GM21723 (cell line): ENCODE data around the gene LIMD2.

ENCODE experiments used
- ATAC-seq: cut with Tn5 transposase; IDR thresholded peaks from one replicate; pipeline ENCODE4 v1.9.1; 2021; ENCODE audit warnings: mild to moderate bottlenecking, moderate library complexity; ENCODE audit not compliant: unreplicated experiment

Gene LIMD2

DNA sequence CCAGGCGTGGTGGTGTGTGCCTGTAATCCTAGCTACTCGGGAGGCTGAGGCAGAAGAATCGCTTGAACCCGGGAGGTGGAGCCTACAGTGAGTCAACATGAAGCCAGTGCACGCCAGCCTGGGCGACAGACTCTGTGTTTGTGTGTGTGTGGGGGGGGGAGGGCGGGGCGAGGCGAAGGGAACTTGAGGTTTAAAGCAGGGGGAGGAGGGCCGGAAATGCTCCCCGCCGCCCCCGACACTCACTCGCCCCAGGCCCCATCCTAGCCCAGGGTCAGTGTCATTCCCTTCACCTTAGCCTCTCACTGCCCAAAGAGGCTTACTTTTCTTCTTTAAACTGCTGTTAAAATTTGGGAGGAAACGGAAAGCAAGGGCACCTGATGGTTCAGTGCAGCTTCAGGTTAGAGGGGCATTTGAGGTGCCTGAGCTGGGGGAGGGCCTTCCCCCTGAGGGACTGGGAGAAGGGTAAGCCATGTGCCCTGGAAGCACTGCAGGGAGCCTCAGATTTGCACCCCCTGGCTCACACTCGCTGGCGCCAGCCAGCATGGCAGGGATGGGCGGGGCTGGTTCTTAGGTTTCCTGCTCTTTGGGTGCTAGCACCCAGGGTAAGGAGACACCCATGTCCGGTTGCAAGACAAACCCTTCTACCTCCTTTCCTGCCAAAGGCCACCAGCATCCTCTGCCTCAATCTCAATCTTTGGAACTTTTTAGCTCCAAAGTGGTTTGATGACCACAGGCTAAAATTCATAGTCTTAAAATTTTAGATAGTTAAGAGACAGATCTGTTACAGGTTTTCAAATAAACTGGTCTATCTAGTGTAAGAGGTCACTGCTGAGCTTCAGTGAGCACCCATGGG lies 2.2 kb upstream of the LIMD2 start:
- ATAC-seq = no peak

GRCh38 chr17:63701456-63701820 lies 1.5 kb upstream of the LIMD2 start:
- no peak for ATAC-seq

- ATAC-seq = no peak
Measured at GRCh38 chr17:63700528-63701455, 867 bp upstream of the LIMD2 start.

- peak; percentile 24 for ATAC-seq
Measured at GRCh38 chr17:63698886-63699637, 863 bp downstream of the LIMD2 start.

DNA sequence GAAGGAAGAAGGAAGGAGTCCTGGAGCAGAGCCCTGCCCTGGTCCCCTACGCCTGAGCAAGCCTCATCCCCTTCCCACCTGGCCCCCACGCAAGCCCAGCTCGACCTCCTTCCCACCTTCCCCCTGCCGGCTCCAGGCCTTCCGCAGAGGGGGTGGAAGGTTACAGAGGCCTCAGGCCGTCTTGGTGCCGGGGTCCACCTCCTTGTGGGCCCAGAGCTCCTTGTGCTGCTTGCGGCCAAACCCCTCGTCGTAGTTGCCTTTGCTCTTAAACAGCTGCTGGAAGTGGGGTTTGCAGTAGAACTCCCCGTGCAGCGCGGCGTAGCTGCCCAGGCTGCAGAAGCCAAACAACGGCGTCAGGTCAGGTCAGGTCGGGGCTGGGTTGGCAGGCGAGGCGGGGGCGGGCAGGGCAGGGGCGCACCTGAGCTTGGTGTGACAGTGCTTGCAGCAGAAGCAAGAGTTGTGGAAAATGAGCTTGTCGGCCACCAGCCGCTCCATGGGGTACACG lies 1.5 kb downstream of the LIMD2 start:
- ATAC-seq = no peak

DNA sequence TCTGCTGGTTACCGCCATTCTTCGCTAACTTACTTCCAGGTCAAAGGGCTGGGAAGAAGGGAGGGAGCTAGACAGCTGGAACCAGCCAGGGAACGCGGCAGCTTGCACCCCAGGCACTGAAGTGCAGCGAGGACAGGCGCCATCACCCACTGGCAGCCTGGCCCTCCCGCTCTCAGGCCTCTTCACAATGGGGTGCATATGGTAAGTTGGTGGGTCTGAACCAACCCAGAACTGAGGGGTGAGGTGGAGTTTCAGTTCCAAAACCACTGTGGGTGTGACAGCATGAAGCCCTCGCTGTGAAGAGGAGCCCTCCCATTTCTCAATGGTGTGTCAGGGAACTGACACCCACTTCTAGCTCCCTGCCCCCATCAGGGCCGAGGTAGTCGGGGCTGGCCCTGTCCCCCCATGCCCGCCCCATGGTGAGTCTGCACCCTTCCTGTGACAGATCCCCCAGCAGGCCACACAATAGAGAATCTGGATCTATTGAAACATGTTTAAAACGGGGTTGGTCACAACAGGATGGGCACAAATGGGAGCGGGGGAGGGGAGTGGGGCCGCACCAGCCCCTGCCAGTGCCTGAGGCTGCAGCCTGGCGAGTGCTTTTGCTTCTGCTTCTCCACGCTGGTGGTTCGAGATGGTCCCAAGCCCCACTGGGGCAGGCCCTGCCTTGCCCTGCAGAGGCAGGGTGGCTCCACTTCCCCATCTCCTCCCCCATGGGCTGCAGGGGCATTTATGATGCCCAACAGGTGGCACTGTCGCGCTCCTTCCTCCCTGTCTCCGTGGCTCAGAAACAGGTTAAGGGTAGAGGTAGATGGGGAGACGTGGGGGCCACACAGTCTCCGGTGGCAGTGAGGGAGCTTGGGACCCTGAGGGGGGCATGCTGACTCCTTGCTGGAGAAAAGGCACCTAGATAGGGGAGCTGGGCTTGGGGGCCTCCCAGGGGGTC lies 2.3 kb downstream of the LIMD2 start:
- ATAC-seq = peak; percentile 31

- ATAC-seq = no peak
Measured at GRCh38 chr17:63696381-63696961, 3.5 kb downstream of the LIMD2 start.

DNA sequence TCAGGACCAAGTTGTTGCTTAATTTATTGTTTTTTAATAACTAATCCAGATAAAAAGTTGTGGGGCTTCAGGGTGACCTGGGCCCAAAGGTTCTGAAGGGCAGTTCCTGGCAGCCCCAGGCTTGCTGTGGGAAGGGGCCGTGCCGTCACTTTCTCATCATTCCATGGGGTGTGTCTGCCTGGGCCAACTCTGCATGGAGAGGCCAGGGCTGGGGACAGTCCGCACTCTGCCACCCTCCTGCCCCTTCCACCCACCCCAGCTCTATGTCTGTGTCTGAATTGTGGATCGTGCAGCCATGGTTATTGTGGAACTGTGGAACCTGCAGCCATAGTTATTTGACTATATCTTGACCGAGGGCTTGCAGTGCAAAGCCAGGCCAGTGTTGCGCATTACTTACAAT lies 4.0 kb downstream of the LIMD2 start:
- no peak for ATAC-seq

DNA sequence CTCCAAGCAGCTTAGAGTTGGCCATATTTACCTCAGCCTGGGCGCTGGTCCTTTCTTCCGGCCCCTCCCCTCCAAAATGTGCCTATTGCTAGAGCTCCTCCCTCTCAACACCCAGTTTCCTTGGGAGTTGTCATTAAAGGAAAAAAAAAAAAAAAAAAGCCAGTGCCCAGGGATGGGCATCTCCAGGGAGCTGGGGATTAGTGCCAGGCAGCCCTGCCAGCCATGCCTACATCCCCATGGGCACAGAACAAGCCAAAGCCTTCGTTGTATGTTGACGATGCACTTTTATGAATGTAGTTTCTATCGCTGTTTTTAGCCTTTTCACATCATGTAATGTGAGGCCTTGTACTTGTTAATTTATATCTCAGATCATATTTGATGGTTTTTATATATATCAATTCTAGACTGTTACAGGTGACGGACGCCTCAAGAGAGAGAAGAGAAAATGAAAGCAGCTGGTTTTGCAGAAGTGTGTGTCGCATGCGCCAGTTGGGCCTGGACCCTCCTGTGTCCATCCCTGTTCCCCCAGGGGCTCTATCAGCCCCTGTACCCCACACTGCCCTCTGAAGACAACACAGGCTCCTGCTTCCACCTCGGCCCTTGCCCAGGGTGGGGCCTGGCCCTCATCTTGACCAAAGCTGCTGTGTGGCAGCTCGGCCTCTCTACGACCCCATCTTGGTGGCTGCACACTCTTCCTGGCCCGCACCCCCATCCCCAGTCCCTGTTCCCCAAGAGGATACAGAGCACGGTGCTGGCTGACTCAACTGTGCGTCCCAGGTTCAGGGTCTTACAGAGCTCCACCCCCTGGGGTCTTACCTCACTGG lies 4.8 kb downstream of the LIMD2 start:
- ATAC-seq = no peak

DNA sequence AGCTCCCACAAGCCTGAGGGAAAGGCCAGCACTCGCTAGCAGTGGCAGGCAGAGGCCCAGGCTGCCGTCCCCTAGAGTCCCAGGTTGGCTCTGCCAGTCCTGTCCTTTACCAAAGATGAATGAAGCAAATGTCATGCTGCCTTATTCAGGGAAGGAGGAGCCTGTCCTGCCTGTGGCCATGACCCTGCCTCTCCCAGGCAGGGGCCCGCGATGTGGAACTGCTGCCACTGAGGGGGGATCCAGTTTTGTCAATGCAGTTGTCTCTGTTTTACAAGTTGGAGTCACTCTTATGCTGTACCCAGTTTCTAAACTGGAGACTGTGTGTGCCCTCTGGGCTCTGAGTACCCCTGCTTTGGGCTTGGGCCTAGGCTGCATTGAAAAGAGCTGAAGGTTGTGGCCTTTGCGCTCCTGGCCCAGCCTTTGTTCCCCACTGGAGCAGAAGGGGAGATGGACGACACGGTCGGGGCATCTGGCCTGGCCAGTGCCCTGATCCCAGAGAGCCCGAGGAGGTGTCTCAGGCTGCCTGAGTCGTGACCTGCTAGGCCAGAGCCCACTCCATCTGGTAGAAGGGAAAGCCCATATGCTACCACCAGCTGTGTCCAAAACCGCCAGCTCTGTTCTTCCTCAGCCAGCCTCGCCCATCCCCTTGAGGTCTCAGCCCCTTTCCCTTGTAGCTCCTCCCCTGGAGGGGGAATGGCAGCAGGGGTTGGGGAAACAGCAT lies 5.5 kb downstream of the LIMD2 start:
- ATAC-seq = no peak

GRCh38 chr17:63693411-63694113 lies 6.4 kb downstream of the LIMD2 start:
- no peak for ATAC-seq

DNA sequence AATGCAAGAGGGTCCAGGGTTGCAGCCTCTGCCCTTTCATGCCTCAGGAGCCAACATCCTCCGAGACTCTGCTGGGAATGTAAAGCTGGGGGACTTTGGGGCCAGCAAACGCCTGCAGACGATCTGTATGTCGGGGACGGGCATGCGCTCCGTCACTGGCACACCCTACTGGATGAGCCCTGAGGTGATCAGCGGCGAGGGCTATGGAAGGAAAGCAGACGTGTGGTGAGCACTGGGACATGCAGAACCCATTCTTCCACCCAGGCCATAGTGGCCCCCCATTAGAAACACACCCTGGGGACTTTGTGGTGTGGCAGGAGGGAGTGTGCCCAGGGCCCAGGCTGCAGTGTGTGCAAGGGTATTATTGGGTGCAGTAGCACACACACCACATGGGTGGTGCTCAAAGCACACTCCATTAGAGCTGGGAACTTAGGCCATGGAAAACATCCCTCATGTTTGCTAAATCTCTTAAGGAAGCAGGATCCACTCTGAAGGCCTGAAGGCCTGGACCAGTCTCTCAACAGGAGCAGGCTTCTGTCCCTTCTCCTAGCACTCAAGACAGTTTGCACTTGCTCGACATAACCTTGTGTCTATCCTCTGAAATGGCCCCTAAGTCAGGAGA lies 7.6 kb downstream of the LIMD2 start:
- no peak for ATAC-seq

DNA sequence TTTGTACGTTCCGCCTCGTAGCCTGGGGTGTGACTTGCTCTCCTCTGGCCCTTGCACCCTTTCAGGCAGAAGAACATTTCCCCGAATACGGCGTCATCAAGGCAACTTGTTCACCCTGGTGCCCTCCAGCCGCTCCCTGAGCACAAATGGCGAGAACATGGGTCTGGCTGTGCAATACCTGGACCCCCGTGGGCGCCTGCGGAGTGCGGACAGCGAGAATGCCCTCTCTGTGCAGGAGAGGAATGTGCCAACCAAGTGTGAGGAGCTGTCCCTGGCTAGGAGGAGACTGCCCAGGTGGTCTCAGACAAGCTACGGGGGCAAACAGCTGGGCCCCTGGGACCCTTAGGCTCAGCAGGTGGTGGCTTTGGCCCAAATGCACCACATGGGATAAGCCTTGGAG lies 10.4 kb downstream of the LIMD2 start:
- ATAC-seq = no peak

- no peak for ATAC-seq
Measured at GRCh38 chr17:63688396-63689020, 11.4 kb downstream of the LIMD2 start.

DNA sequence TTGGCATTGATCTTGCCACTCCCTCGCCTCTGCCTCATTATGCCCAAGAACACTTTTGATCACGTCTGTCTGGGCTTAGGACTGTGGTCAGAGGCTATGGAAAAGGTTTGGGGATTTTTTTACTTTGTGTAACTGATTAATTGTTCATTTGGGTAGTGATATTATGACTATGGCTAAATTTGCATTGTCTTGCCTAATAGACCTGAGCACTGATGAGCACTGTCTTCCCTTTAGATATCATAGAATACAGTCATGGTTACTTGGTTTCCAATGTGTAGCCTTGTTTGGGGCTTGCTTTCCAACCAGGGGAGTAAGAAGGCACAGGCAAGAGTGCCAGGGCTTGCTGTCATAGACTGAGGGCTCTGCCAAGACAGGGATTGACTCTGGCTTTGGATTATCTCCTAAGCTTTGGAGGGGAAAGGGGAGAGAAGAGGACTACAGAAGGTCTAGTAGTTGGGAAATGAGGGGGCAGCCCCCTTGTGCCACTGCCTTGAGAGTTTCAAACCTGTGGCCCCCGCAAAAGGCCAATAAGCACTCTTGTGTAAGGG lies 13.7 kb downstream of the LIMD2 start:
- no peak for ATAC-seq

DNA sequence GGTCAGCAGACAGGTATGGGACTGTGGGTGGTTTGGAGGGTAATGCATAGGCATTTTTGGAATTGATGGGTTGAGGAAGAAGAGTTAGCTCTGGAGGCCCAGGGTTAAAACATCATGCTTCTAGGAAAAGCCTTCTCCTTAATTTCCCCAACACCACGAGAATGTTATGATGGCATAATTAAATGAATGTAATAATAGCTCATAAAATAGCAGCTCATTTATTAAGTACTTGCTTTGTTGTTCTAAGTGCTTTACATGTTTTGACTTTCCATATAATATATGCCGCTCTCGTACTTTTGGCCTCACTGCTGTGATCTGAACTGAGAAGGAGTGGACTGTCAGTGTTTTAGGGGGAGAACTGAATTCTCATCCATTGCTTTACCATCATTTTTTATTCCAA lies 14.3 kb downstream of the LIMD2 start:
- no peak for ATAC-seq
